ENCODE results near the gene ARRDC3.

- TF ChIP-seq CTCF (IDR thresholded peaks at IDR 0.05; ENCODE audit: low read length), result no peak
- TF ChIP-seq EZH2 (IDR thresholded peaks at IDR 0.05; ENCODE audit: borderline replicate concordance, low read length), result no peak
Observed at GRCh38 chr5:91343916-91344315, 39.2 kb downstream of the ARRDC3 start.
